Dendritic cell treated with granulocyte-macrophage colony-stimulating factor and Interleukin-4, amounts not matched to agents 40 ng/mL and 50 ng/mL, for 4 days (primary cell): ENCODE results near the gene C10orf53.

ENCODE experiments used
- H3K27ac Mint-ChIP-seq: one replicate; pipeline ENCODE4 v1.8.0; 2022; ENCODE audit warnings: mild to moderate bottlenecking, mixed read lengths
- H3K27me3 Mint-ChIP-seq: one replicate; pipeline ENCODE4 v1.8.0; 2022; ENCODE audit warnings: mild to moderate bottlenecking, mixed read lengths
- H3K36me3 Mint-ChIP-seq: one replicate; pipeline ENCODE4 v1.8.0; 2022; ENCODE audit warnings: low read depth, mixed read lengths
- H3K4me1 Mint-ChIP-seq: one replicate; pipeline ENCODE4 v1.8.0; 2022; ENCODE audit warnings: low read depth, mixed read lengths
- H3K4me3 Mint-ChIP-seq: one replicate; pipeline ENCODE4 v1.8.0; 2022; ENCODE audit warnings: mild to moderate bottlenecking, moderate library complexity, mixed read lengths
- H3K9me3 Mint-ChIP-seq: one replicate; pipeline ENCODE4 v1.8.0; 2022; ENCODE audit warnings: mixed read lengths
- intact Hi-C: fragments of 100-400 bp; cut with micrococcal nuclease; formaldehyde crosslinking; loops from one replicate; pipeline ENCODE4 v1.15.0; 2022

The C10orf53 gene

DNA sequence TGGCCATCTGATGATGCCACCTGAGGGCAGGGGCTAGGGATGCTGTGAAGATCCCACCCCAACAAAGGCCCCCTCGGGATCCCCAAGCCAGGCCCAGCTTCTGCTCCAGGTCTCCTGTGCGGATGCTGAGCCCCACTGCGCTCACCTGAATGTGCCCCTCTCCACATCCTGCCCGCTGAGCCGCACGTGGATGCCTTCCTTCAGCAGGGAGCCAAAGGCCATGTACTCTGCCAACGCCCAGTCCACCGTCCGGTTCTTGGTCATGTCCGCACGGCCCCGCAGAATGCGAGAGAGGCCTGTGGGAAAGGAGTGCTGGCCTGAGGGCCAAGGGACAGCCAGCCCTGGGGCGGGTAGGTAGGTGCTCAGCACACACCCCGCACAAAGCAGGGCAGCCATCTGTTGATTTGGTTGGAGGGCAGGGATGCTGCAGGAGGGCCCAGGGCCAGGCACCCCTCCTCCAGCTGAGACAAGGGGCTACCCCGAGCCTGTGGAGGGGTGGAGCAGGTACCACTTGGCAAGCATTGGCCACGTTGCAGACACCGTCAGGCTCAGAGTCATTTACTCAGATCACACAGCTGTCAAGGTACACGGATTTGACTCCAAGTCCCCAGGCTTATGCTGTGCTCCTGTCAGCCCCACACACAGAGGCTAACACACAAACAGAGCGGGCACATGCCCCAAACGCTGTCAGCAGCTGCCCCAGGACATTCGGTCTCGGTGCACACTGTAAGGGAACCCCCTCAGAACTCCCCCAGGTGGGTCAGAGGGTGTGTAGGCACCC, 63.4 kb downstream of the C10orf53 start:
- Mint-ChIP-seq H3K4me1 (no peaks in the 10 kb centered on the region), H3K27ac (no peak overlapping the region), H3K27me3 (no peaks in the 10 kb centered on the region), H3K4me3 (no peak overlapping the region), H3K9me3 (no peaks in the 10 kb centered on the region), H3K36me3 (no peaks in the 10 kb centered on the region)
- intact Hi-C loops: no loop called here

DNA sequence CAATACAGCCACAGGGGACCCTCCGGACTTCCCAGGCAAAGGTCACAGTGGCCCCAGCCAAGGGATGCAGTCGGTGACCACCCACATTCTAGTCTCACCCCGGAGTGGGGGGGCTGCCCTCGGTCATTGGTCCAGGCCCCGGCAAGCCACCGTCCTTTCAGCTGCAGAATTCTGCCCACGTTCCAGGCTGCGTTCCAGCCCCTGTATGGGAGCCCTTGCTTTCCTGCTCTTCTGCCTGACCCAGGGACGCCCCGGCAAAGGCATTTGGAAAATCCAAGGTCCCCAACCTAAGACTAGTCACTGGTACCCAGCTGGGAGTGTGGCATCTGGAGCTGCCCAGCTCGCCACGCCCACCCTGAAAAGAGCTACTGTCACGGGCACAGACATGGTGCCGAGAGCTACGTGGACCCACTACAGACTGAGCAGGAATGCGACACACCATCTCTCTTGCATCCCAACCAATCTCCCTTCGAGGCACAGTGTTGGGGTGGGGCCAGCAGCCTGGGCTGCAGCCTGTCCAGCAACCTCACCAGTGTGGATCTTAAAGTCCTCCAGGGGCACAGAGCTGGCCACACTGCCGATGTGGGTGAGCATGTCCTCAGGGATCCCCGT, 64.1 kb downstream of the C10orf53 start:
- intact Hi-C loops: no loop called here
- no peak overlapping the region for H3K27ac Mint-ChIP-seq
- no peaks in the 10 kb centered on the region for H3K9me3 Mint-ChIP-seq
- no peaks in the 10 kb centered on the region for H3K27me3 Mint-ChIP-seq
- H3K4me3 Mint-ChIP-seq: no peak overlapping the region
- no peaks in the 10 kb centered on the region for H3K36me3 Mint-ChIP-seq
- no peaks in the 10 kb centered on the region for H3K4me1 Mint-ChIP-seq

DNA sequence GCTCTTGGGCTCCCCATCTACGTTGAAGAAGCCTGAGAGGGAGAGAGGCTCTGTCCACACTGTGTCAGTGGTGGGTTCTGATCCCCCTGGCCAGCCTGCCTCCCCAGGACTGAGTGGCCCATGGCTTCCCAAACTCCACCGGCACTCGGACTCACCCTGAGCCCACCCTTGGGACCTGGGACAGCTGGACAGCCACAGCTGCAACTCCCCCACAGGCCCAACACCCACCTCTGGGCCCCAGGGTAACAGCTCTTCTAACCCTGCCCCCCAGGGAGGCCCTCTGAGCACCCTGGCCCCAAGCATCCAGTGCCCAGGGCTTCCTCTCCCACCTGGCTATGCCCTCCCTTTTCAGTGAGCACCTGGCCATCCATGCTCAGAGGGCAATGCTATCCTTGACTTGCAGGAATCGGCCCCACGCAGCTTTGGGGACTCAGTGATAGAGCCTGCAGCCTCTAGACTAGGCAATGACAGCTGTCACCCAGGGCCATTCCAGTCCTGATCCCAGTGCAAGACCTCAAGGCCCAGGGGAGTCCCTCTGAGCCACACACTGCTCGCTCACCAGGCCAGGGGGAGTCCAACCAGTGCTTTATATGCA, 64.7 kb downstream of the C10orf53 start:
- intact Hi-C loops: no loop called here
- H3K27me3 Mint-ChIP-seq: no peaks in the 10 kb centered on the region
- H3K36me3 Mint-ChIP-seq: no peaks in the 10 kb centered on the region
- H3K9me3 Mint-ChIP-seq: no peaks in the 10 kb centered on the region
- no peak overlapping the region for H3K27ac Mint-ChIP-seq
- H3K4me3 Mint-ChIP-seq: no peak overlapping the region
- no peaks in the 10 kb centered on the region for H3K4me1 Mint-ChIP-seq

DNA sequence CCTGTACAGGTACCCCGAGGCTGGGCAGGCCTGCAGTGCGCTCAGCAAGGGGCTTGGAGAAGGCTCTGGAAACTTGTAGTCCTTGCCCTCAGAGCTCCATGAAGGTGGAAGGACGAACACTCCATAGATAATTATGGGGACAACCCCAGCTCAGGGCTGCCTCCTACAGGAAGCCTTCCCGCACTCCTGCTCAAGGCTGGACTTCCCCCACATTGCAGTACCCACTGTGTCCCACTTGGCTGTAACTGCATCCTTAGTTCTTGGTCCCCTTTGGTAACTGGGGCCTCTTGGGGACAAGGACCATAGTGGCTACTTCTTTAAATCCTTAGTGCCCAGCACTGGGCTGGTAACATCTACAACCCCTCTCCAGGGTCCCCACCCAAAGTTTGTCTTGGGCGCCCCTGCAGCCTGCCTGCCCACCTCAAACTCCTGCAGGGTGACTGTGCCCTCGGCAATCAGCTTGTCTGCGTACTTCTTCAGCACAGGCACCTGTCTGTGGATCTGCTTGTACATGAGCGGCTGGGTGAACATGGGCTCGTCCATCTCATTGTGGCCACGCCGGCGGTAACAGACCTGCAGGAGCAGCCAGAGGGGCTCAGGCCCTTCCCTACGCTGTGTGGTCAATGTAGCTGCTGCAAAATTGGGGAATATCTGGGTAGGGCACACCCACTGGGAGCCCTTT, 65.6 kb downstream of the C10orf53 start:
- Mint-ChIP-seq H3K27me3 (peaks cover 2% of the 10 kb centered on the region), H3K4me1 (no peaks in the 10 kb centered on the region), H3K4me3 (no peak overlapping the region), H3K36me3 (no peaks in the 10 kb centered on the region), H3K9me3 (no peaks in the 10 kb centered on the region), H3K27ac (no peak overlapping the region)
- intact Hi-C loops: no loop called here

DNA sequence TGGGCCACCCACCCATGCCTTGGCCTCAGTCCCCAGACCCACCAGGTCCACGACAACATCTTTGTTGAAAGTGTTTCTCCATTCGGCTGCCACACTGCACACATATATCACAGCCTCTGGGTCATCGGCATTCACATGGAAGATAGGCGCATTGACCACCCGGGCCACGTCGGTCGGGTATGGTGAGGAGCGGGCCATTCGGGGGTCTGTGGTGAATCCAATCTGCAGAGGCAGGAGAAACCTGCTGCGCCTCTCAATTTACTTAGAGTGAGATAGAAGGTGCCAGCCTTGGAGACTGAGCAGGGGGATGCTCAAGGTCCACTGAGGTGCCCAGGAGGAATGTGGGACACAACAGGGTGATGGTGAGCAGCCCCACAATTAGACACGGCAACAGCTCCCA, 66.3 kb downstream of the C10orf53 start:
- Mint-ChIP-seq H3K27me3 (peaks cover 2% of the 10 kb centered on the region), H3K9me3 (no peaks in the 10 kb centered on the region), H3K27ac (no peak overlapping the region), H3K4me3 (no peak overlapping the region), H3K36me3 (no peaks in the 10 kb centered on the region), H3K4me1 (no peaks in the 10 kb centered on the region)
- intact Hi-C loops: no loop called here

DNA sequence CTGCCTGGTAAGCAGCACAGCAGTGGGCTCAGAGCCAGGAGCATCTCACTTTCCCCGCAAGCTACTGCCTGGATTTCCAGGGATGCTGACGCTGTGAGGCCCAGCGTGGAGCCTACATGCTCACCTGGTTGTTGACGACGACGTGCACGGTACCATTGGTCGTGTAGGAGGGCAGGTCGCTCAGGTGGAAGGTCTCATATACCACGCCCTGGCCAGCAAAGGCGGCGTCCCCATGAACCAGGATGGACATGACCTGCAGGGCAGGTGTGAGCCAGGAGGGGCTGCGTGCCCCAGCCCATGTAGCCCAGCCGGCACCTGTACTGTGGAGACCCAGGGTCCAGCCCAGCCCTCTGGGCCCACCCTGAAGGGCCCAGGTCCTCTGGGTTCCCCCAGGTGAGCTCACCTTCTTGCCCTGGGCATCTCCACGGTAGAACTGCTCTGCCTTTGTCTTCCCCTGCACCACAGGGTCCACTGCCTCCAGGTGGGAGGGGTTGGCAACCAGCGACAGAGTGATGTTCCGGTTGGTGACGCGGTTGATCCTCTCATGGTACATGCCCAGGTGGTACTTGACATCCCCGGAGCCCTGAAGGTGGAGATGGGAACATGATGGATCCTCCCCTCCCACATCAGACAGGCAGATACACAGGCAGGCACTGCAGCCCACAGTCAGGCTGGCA, 67.3 kb downstream of the C10orf53 start:
- Mint-ChIP-seq H3K27me3 (peaks cover 2% of the 10 kb centered on the region), H3K4me3 (no peak overlapping the region), H3K27ac (no peak overlapping the region), H3K4me1 (no peaks in the 10 kb centered on the region), H3K9me3 (no peaks in the 10 kb centered on the region), H3K36me3 (no peaks in the 10 kb centered on the region)
- intact Hi-C loops: no loop called here
